NCI-H526 treated with DMSO at 0.1 percent for 48 hours (cell line): ENCODE results near the gene RMDN2.

Source experiments
- DNase-seq: peaks from one replicate; lab custom pipeline; 2025; lab: John Stamatoyannopoulos, UW

The RMDN2 gene, protein sequence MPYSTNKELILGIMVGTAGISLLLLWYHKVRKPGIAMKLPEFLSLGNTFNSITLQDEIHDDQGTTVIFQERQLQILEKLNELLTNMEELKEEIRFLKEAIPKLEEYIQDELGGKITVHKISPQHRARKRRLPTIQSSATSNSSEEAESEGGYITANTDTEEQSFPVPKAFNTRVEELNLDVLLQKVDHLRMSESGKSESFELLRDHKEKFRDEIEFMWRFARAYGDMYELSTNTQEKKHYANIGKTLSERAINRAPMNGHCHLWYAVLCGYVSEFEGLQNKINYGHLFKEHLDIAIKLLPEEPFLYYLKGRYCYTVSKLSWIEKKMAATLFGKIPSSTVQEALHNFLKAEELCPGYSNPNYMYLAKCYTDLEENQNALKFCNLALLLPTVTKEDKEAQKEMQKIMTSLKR

DNA sequence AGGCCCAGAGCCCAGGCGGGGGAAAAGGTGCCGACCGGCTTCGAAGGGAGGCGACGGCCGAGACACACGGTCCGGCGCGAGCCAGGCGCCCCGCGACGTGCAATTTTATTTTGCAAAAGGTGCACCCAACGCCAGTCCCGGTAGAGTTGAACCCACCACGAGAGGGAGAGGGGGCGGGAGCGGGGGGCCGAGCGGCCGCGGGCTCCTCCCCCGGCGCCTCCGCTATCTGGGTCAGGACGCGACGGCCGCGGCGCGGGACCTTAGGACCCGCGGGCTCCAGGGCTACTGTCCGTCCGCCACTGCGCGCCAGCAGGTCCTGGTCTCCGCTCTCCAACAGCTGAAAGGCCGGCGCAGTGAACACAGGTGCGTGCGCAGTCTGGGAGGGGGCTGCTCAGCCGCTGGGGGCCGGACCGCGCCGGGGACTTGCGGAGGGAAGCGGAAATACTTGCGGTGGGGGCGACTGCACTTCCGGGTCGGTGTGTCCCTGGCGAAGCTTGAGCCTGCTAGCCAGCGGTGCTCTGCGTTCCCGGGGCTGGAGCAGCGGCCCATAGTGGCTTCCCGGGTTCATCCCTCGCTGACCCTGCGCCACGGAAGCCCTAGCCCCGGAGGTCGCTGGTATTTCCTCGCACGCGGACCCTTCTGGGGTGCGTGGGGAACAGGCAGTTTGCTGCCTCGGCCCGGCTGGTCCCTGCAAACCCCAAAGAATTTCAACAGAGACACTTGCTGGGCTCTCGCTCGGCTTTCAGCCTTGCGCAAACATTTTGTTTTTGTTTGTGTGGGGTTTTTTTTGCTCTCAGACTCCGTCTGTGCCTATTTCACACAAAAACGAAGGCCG lies at the start of gene RMDN2:
Gene RMDN2, plus strand, starts transcription at position 225 of the 835 bp plus-strand sequence. CDS start 3,991 bp downstream, outside the sequence.
- peak; percentile 85 for DNase-seq

- DNase-seq: no peak
These were observed 49.6 kb upstream of the RMDN2 start for GRCh38 chr2:37875403-37875906.

DNA sequence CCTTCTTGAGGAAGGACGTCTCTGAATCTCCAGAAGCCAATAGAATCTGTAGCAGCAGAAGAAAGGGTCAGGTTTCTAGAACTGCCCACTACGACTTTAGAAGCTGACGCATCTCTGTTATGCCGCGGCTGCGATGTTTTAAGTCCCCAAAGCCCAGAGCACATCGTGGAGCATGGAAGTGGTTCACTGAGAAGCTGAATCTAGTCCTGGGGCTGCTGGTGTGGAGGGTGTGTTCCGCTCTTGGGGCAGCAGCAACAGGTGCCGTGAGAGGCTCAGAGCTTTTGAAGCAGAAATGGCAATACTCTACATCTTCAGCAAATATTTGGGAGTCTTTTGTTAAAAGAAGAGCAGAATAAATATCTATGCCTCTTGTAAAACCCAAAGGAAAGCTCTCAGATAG lies 48.9 kb upstream of the RMDN2 start:
- DNase-seq: no peak

GRCh38 chr2:37877457-37878315 lies 47.4 kb upstream of the RMDN2 start:
- peak; percentile 42 for DNase-seq

DNA sequence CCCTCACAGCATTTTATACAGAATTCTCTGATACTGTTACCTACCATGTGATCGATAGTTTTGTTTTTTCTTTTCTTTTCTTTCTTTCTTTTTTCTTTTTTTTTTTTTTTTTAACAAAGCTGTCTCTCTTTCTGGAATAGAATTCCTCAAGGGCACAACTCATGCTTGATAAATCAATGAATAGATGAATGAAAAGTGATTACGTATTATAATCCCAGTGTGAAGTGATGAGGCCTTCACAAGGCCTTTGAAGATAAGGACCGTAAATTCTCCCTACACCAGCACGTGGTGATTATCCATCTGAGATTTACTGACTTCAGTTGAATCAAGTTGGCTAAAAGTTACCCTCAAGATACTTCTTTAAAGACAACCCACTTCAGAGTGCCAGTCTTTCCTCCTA lies 46.6 kb upstream of the RMDN2 start:
- no peak for DNase-seq

DNA sequence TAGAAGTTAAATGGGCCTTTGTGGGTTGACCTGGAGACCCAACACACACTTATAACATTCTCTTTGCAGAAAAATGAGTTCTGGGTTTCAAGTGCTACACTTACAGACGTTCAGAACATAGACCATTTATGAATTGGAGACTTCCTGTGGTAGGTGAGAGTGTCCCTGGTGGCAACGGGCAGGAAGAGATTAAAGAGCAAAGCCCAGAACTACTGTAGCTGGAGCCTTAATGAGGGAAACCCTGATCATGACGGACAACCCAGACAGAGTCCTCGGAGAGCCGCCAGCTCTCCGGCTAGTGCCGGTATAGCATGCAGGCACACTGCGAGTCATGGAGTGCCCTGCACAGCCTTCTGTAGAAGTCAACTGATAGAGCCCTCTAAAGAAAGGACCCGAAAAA lies 44.5 kb upstream of the RMDN2 start:
- DNase-seq: no peak

DNA sequence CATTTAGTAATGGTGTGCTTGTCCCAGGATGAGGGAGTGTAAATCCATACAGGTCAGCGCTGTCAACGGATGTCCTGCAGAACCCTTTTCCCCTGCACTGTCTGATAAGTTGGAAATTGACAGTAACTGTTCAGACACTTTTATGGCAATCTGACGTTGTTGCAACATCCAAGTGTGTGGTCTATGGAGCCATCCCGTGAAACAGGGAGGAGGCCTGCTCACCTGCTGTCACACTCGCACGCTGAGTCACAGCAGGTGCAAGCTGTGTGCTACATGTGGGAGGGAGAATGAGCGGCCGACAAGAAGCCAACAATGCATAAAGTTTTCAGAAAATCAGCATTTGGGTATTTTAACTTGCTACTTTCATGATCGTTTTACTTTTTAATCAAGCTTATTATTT lies 43.7 kb upstream of the RMDN2 start:
- no peak for DNase-seq

DNA sequence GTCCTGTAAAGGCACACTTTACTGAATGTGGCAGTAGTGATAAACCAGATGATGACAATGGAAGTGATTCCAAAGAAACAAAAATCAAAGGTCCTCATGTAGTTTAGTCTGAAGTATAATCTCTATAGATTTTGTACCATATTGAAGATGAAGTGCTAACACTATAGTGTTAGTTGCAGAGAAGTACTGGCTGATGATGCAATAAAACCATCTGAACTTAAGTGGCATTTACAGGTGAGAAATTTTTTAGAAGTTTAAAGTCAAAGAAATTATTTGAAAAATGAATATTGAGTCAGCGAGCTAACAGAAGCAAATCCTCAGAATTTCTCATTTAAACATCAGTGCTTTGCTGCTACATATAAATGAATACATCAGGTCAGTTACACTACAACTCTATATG lies 43.1 kb upstream of the RMDN2 start:
- no peak for DNase-seq

DNA sequence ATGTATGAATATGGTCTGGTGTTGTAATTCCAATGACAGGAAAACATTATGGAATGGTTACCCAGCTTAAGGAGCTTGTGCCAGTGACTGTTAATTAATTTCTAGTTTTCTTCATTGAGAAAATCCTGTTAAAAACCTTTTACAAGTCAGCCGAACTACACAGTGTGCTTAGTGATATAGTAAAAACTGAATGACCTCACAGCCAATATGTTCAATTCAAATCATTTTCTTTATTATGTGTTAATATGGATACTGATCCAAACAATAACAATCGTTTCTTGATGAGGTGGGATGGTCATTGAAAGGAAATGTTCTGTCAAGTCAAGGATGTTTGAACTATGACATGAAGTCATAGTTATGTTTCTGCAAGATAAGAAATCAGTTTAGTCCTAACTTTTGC lies 41.6 kb upstream of the RMDN2 start:
- no peak for DNase-seq

DNA sequence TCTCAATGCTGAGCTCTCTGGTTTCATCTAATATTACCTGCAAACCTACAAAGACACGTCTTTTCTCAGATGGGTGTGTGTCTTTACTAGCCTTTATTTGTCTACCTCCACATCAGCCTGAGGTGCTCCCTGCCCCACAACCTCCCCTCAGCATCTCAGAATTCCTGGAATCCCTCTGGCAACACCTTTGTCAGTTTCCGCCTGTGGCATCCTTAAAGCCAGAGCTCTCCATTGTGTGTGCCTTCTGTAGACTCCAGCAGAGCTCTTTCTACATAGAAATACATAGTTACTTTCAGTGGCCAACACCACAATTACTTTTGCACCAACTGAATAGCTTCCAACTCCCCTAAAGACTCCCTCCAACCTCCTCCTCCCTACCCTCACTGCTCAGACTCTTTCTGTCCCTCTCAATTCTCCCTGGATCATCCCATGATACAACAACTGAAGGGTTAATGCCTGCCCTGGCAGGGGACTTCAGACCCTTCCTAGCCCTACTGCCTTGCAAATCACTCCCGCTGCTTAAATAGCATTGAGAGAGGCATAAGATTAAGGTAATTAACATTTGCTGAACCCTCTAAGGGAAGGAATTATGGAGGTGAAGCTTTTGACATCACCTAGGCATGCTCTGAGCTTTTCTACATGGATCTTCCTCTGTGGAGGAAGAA lies 39.6 kb upstream of the RMDN2 start:
- DNase-seq: no peak

GRCh38 chr2:37886745-37887144 lies 38.3 kb upstream of the RMDN2 start:
- no peak for DNase-seq

DNA sequence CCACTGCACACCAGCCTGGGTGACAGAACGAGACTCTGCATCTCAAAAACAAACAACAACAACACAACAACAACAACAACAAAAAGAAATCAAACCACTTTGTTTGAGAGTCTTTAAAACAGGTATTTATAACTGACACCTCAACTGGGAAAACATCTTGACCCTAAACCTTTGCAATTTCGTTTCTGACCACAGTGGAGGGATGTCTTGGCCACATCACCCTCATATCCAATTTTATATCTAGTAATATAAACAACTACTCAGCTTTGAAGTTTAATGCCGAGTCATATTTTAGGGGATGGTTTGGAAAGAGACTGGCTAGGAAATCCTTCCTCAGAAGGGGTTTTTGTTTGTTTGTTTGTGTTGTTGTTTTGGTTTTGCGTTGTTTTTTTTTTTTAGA lies 37.8 kb upstream of the RMDN2 start:
- DNase-seq: no peak

- DNase-seq: peak; percentile 37
These were observed 34.1 kb upstream of the RMDN2 start for GRCh38 chr2:37890893-37891495.

GRCh38 chr2:37891846-37892435 lies 33.1 kb upstream of the RMDN2 start:
- DNase-seq: no peak

DNA sequence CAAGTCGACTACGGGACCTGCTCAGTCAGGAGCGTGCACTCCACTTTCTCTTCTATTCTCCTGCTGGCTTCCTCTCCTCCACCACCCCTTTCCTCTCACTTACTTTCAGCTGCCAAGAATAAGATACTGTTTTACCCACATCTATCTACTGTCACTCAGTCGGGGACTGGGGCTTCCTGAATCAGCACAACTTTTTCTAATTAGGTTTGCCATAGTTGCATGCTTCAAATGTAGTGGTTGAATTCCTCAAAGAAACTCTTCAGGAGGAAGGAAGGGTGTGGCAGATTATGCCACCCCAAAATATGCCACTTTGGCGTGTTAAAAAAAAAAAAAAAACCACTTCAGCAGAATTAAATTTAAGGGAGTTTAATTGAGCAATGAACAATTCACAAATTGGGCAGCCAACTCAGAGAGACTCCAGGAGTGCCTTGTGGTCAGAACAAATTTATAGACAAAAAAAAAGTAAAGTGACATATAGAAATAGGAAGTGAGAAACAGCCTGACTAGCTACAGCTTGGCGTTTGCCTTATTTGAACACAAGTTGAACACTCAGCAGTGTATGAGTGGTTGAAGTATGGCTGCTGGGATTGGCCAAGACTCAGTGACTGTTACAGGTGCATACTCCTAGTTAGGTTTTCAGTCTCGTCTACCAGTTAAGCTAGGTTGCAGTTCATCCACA lies 32.5 kb upstream of the RMDN2 start:
- no peak for DNase-seq

- DNase-seq: no peak
These were observed 31.8 kb upstream of the RMDN2 start for GRCh38 chr2:37893327-37893726.

GRCh38 chr2:37894047-37894446 lies 31.0 kb upstream of the RMDN2 start:
- no peak for DNase-seq

DNA sequence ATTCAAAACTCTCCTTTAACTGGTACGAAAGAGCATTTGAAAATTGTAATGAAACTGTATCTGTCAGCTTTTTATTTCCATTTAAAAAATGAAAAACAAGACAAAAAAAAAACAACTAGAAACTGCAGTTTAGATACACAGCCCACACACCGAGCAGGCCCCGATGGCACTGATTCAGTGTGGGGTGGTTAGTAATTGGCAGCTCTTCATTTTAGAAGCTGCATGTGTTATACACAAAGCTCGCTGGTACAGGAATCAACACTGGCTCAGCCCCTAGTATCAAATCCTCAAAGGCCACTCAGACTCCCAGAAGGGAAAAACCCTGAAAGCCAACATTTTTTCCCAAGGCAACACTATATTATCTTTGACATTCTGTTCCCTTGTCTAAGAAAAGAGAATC lies 30.5 kb upstream of the RMDN2 start:
- DNase-seq: no peak

- no peak for DNase-seq
These were observed 29.9 kb upstream of the RMDN2 start for GRCh38 chr2:37895140-37895539.

DNA sequence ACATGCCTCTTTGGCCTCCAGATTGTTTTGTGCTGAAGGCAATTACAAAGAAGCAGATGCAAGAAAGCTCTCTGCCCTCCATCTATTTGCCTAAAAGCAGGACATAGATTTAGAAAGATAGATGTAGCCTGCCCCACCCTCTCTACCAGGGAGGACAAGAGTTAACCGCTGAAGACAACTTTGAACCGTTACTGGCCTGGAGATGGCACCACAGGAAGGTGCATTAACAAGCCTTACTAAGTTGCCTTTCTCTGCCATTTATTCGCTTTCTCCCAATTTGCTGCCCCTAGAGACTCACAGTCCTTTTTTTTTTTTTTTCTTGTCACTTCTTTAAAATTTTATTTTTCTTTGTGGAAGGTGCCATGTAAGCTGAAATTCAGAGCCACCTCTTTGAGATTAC lies 28.8 kb upstream of the RMDN2 start:
- no peak for DNase-seq
